ENCODE results near the gene PLIN5. TPM values are rescaled to one million over a fixed set of nuclear protein-coding genes. Genes with fewer than 3 reads are reported as not detected.
"Not testable (repeated sequence)": the region's sequence is repeated elsewhere in the genome, so short reads cannot be mapped to it uniquely, and the experiment has no call there.

Gene PLIN5
- total RNA-seq, 2 donors from 2014 or later = 4.0 to 4.5 TPM

DNA sequence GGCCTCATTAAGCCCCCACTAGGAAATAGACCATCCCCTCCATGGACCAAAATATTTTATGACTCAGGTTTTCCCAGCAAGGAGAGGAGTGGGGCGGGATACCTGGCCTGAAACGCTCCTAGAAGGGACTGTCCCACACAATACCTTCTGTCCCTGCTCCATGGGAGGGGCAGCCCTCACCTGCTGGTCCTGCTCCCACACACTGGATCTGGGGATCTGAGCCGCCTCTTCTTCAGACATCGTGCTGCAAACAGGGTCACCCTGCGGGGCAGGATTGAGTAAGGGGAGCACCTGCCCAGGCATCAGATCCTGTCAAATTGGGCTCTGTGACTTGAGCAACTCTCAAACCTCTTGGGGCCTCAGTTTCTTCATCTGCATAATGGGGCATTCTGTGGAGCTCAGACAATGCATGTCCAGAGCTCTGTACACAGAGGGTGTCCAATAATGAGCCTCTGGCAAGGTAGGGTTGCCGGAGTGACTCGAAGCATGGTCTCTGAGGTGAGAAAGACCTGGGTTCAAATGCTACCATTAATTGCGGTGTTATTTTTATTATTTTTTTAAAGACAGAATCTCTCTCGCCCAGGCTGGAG is 1.1 kb downstream of the PLIN5 start:
- DNase-seq (ENCODE audit: low spot score) = no peak
- H3K36me3 ChIP-seq = no peaks in the 10 kb centered on the region
- H3K27me3 ChIP-seq (replicated peaks; ENCODE audit: insufficient read depth) = no peaks in the 10 kb centered on the region
- TF ChIP-seq, protein P1, sequence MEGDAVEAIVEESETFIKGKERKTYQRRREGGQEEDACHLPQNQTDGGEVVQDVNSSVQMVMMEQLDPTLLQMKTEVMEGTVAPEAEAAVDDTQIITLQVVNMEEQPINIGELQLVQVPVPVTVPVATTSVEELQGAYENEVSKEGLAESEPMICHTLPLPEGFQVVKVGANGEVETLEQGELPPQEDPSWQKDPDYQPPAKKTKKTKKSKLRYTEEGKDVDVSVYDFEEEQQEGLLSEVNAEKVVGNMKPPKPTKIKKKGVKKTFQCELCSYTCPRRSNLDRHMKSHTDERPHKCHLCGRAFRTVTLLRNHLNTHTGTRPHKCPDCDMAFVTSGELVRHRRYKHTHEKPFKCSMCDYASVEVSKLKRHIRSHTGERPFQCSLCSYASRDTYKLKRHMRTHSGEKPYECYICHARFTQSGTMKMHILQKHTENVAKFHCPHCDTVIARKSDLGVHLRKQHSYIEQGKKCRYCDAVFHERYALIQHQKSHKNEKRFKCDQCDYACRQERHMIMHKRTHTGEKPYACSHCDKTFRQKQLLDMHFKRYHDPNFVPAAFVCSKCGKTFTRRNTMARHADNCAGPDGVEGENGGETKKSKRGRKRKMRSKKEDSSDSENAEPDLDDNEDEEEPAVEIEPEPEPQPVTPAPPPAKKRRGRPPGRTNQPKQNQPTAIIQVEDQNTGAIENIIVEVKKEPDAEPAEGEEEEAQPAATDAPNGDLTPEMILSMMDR (IDR thresholded peaks at IDR 0.05) = no peak
- H3K9me3 ChIP-seq = no peaks in the 10 kb centered on the region
- no peak overlapping the region for H3K4me3 ChIP-seq
- no peak for ATAC-seq (ENCODE audit: insufficient number of reproducible peaks, low FRiP score, low read depth)
- H3K4me1 ChIP-seq (ENCODE audit: control insufficient read depth in 1 of 2, low read depth in 2 of 2) = peaks cover 0 to 11% of the 10 kb centered on the region in 2 donors
- no peak overlapping the region for H3K27ac ChIP-seq

DNA sequence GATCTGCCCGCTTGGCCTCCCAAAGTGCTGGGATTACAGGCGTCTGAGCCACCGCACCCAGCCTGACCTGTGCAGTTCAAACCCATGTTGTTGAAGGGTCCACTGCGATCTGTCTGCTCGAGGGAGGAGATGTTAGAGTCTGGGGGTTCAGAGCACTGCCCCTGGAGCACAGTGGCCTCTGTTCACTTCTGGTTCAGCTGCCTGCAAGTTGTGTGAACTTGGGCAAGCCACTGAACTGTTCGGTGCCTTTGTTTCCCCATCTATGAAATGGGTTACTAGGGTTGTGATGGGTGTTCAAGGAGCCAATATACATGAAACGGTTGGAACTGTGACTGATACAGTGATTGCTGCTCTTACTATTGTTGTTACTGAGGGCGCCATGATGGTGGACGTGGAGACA is 1.7 kb downstream of the PLIN5 start:
- Histone ChIP-seq H3K36me3 (no peaks in the 10 kb centered on the region), H3K4me3 (no peak overlapping the region), H3K9me3 (no peaks in the 10 kb centered on the region), H3K27ac (no peak overlapping the region), H3K27me3 (replicated peaks; ENCODE audit: insufficient read depth) (no peaks in the 10 kb centered on the region), H3K4me1 (ENCODE audit: control insufficient read depth in 1 of 2, low read depth in 2 of 2) (peaks cover 0 to 11% of the 10 kb centered on the region in 2 donors)
- no peak for DNase-seq (ENCODE audit: low spot score)
- TF ChIP-seq, protein P1 (IDR thresholded peaks at IDR 0.05) = no peak
- no peak for ATAC-seq (ENCODE audit: insufficient number of reproducible peaks, low FRiP score, low read depth)

DNA sequence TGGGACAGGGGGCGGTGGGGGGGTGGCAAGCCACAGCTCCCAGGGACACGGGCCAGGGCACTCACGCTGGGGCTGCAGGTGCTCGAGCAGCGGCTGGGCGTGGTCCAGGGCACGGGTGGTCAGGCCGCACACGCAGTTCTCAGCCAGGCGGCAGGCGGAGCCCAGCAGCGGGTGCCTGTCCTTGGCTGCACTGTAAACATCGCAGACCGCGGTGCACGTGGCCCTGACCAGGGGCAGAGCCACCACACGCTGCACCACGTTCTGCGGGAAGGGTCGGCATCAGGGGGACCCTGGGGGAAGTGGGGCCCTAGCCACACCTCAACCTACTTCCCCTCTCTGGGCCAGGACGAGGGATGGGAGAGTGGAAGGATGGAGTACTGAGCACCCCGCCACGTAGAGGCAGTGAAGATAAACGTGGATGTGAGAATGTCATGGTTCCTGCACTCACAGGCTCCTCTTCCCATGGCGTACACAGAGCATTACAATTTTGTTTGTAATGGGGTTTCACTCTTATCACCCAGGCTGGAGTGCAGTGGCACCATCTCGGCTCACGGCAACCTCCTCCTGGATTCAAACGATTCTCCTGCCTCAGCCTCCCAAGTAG is 3.4 kb downstream of the PLIN5 start:
- Histone ChIP-seq H3K36me3 (no peaks in the 10 kb centered on the region), H3K4me3 (no peak overlapping the region), H3K27ac (no peak overlapping the region), H3K27me3 (replicated peaks; ENCODE audit: insufficient read depth) (no peaks in the 10 kb centered on the region), H3K9me3 (no peaks in the 10 kb centered on the region), H3K4me1 (ENCODE audit: control insufficient read depth in 1 of 2, low read depth in 2 of 2) (peaks cover 0 to 11% of the 10 kb centered on the region in 2 donors)
- TF ChIP-seq, protein P1 (IDR thresholded peaks at IDR 0.05) = no peak
- ATAC-seq (ENCODE audit: insufficient number of reproducible peaks, low FRiP score, low read depth) = no peak
- DNase-seq (ENCODE audit: low spot score) = no peak

DNA sequence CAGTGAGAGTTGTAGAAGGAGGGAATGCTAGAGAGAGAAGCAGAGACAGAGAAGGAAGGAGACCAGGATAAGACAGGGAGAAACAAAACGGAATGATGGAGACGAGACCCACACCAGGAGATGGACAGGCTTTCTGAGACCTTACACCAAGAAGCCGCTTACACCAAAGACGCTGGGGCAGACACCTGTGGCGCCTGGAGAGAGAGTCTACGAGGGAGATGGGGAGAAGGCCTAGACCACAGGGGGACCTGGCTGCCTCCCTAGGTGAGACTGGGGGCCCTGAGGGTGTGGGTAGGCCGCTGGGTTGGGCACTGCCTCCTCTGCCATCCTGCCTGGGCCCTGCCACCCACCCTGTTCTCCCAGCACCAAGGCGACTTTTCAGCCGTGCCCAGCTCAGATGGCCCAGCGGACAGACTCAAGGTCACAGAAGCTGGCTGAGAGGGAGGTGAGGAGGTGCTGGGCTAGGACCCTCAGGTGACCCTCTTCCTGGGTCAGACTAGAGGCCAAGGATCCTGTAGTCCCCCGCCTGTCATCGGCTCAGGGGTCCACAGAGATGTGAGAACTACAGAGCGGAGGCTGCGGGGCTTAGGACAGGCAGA is 5.0 kb downstream of the PLIN5 start:
- Histone ChIP-seq H3K4me3 (no peak overlapping the region), H3K9me3 (no peaks in the 10 kb centered on the region), H3K4me1 (ENCODE audit: control insufficient read depth in 1 of 2, low read depth in 2 of 2) (peaks cover 0 to 4% of the 10 kb centered on the region in 2 donors), H3K36me3 (no peaks in the 10 kb centered on the region), H3K27ac (no peak overlapping the region), H3K27me3 (replicated peaks; ENCODE audit: insufficient read depth) (no peaks in the 10 kb centered on the region)
- DNase-seq (ENCODE audit: low spot score) (no peak), ATAC-seq (ENCODE audit: insufficient number of reproducible peaks, low FRiP score, low read depth) (no peak)
- TF ChIP-seq, protein P1 (IDR thresholded peaks at IDR 0.05) = no peak

DNA sequence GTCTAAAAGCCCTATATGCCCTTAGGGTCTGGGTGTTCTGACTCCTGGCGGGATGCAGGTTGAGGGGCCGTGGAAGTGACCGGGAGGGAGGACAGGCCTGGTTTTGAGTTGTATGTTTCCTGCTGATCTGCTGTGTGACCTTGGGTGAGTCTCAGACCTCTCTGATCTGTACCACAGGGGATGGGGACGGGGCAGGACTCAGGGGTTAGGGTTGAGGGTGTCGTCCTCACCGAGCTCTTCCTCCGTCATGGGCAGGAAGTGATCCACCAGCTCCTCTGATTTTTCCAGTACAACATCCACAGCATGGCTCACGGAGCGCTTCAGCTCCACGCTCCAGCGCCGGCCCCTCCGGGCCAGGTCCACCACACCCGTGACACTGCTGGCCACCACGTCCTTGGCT is 6.2 kb downstream of the PLIN5 start:
- no peaks in the 10 kb centered on the region for H3K9me3 ChIP-seq
- H3K36me3 ChIP-seq = no peaks in the 10 kb centered on the region
- ATAC-seq (ENCODE audit: insufficient number of reproducible peaks, low FRiP score, low read depth) = no peak
- TF ChIP-seq, protein P1 (IDR thresholded peaks at IDR 0.05) = no peak
- no peaks in the 10 kb centered on the region for H3K27me3 ChIP-seq (replicated peaks; ENCODE audit: insufficient read depth)
- H3K4me1 ChIP-seq (ENCODE audit: control insufficient read depth in 1 of 2, low read depth in 2 of 2) = no peaks in the 10 kb centered on the region
- no peak overlapping the region for H3K4me3 ChIP-seq
- DNase-seq (ENCODE audit: low spot score) = no peak
- no peak overlapping the region for H3K27ac ChIP-seq

DNA sequence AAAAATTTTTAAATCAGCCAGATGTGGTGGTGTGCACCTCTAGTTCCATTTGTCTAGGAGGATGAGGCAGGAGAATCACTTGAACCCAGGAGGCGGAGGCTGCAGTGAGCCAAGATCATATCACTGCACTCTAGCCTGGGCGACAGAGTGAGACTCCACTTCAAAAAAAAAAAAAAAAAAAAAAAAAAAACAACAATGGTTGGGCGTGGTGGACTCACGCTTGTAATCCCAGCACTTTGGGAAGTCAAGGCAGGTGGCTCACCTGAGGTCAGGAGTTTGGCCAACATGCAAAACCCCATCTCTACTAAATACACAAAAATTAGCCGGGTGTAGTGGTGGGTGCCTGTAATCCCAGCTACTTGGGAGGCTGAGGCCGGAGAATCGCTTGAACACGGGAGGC is 7.6 kb downstream of the PLIN5 start:
- not testable (repeated sequence) for H3K27me3 ChIP-seq (replicated peaks; ENCODE audit: insufficient read depth); DNase-seq (ENCODE audit: low spot score); H3K36me3 ChIP-seq; H3K27ac ChIP-seq; ATAC-seq (ENCODE audit: insufficient number of reproducible peaks, low FRiP score, low read depth); H3K4me1 ChIP-seq (ENCODE audit: control insufficient read depth in 1 of 2, low read depth in 2 of 2); H3K4me3 ChIP-seq; H3K9me3 ChIP-seq

Data from thoracic aorta (tissue), 2 donors.